ENCODE results near the gene EFHD2. TPM values are rescaled to one million over a fixed set of nuclear protein-coding genes. Genes with fewer than 3 reads are reported as not detected.

The EFHD2 gene
- total and polyA plus RNA-seq, 2 experiments from 2014 or later = 43.9 to 58.2 TPM

- no peak for TF ChIP-seq CTCF (IDR thresholded peaks at IDR 0.05; ENCODE audit: low read depth, low read length)
- Histone ChIP-seq H3K27ac (no peak overlapping the region), H3K9me3 (ENCODE audit: low read depth) (no peaks in the 10 kb centered on the region), H3K4me3 (no peak overlapping the region), H3K4me1 (ENCODE audit: low read depth) (peaks cover 7% of the 10 kb centered on the region), H3K36me3 (no peaks in the 10 kb centered on the region), H3K27me3 (no peaks in the 10 kb centered on the region)
- DNase-seq (ENCODE audit: low read depth in 1 of 2, low spot score in 1 of 2) = no peak
These were observed 30.7 kb downstream of the EFHD2 start for GRCh38 chr1:15440357-15440756.

GRCh38 chr1:15441247-15441646 is 31.6 kb downstream of the EFHD2 start:
- no peaks in the 10 kb centered on the region for H3K36me3 ChIP-seq
- H3K9me3 ChIP-seq (ENCODE audit: low read depth) = no peaks in the 10 kb centered on the region
- H3K27ac ChIP-seq = no peak overlapping the region
- peaks cover 7% of the 10 kb centered on the region for H3K4me1 ChIP-seq (ENCODE audit: low read depth)
- DNase-seq (ENCODE audit: low read depth in 1 of 2, low spot score in 1 of 2) = no peak
- no peaks in the 10 kb centered on the region for H3K27me3 ChIP-seq
- no peak for TF ChIP-seq CTCF (IDR thresholded peaks at IDR 0.05; ENCODE audit: low read depth, low read length)
- H3K4me3 ChIP-seq = no peak overlapping the region

GRCh38 chr1:15442119-15442518 is 32.4 kb downstream of the EFHD2 start:
- no peaks in the 10 kb centered on the region for H3K9me3 ChIP-seq (ENCODE audit: low read depth)
- H3K27me3 ChIP-seq = no peaks in the 10 kb centered on the region
- H3K36me3 ChIP-seq = no peaks in the 10 kb centered on the region
- H3K27ac ChIP-seq = no peak overlapping the region
- no peak for TF ChIP-seq CTCF (IDR thresholded peaks at IDR 0.05; ENCODE audit: low read depth, low read length)
- no peak for DNase-seq (ENCODE audit: low read depth in 1 of 2, low spot score in 1 of 2)
- H3K4me1 ChIP-seq (ENCODE audit: low read depth) = peaks cover 7% of the 10 kb centered on the region
- no peak overlapping the region for H3K4me3 ChIP-seq

GRCh38 chr1:15442759-15443158 is 33.1 kb downstream of the EFHD2 start:
- no peak for DNase-seq (ENCODE audit: low read depth in 1 of 2, low spot score in 1 of 2)
- no peak overlapping the region for H3K27ac ChIP-seq
- no peaks in the 10 kb centered on the region for H3K9me3 ChIP-seq (ENCODE audit: low read depth)
- no peak for TF ChIP-seq CTCF (IDR thresholded peaks at IDR 0.05; ENCODE audit: low read depth, low read length)
- peaks cover 7% of the 10 kb centered on the region for H3K4me1 ChIP-seq (ENCODE audit: low read depth)
- H3K4me3 ChIP-seq = no peak overlapping the region
- no peaks in the 10 kb centered on the region for H3K27me3 ChIP-seq
- H3K36me3 ChIP-seq = no peaks in the 10 kb centered on the region

- Histone ChIP-seq H3K4me3 (no peak overlapping the region), H3K27ac (no peak overlapping the region), H3K9me3 (ENCODE audit: low read depth) (no peaks in the 10 kb centered on the region), H3K36me3 (no peaks in the 10 kb centered on the region), H3K4me1 (ENCODE audit: low read depth) (peaks cover 7% of the 10 kb centered on the region), H3K27me3 (no peaks in the 10 kb centered on the region)
- no peak for DNase-seq (ENCODE audit: low read depth in 1 of 2, low spot score in 1 of 2)
- TF ChIP-seq CTCF (IDR thresholded peaks at IDR 0.05; ENCODE audit: low read depth, low read length) = no peak
These were observed 33.6 kb downstream of the EFHD2 start for GRCh38 chr1:15443281-15443680.

All from cardiac muscle cell (in vitro differentiated cells and primary cell).